Sigmoid colon (tissue), 4 donors: ENCODE results near the gene S100A5.
"Not testable (repeated sequence)": the region's sequence is repeated elsewhere in the genome, so short reads cannot be mapped to it uniquely, and the experiment has no call there.

Experiments
- EP300 ChIP-seq, 4 donors: sonication (generic); formaldehyde crosslinking; IDR thresholded peaks; one replicate each; pipeline ENCODE4 v1.6.1; 2017; ENCODE audit warnings: antibody characterized with exemption in 4 of 4
- POLR2A ChIP-seq, 2 donors: fragments of 450-650 bp; IDR thresholded peaks; one replicate each; pipeline ENCODE4 v1.6.1; 2016; ENCODE audit warnings: antibody characterized with exemption in 2 of 2, mild to moderate bottlenecking in 2 of 2, moderate library complexity in 2 of 2
- POLR2AphosphoS5 ChIP-seq, 4 donors: sonication (generic); formaldehyde crosslinking; IDR thresholded peaks; one replicate each; pipeline ENCODE4 v1.6.1; 2017; ENCODE audit warnings: antibody characterized with exemption in 4 of 4
- TF ChIP-seq, protein P1 (sequence below), 4 experiments: fragments of 450-650 bp in 3 of 4; fragments of 200-600 bp in 1 of 4; IDR thresholded peaks; one replicate each; pipeline ENCODE4 v1.5.1; 2016 to 2019; ENCODE audit warnings: antibody characterized with exemption in 4 of 4, mild to moderate bottlenecking in 3 of 4, moderate library complexity in 2 of 4

DNA sequence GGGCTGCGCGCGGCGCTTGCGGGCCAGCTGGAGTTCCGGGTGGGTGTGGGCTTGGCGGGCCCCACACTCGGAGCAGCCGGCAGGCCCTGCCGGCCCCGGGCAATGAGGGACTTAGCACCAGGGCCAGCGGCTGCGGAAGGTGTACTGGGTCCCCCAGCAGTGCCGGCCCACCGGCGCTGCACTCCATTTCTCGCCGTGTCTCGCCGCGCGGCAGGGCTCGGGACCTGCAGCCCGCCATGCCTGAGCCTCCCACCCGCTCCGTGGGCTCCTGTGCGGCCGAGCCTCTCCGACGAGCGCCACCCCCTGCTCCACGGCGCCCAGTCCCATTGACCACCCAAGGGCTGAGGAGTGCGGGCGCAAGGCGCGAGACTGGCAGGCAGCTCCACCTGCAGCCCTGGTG lies 18.9 kb downstream of the S100A5 start:
- TF ChIP-seq, protein P1, sequence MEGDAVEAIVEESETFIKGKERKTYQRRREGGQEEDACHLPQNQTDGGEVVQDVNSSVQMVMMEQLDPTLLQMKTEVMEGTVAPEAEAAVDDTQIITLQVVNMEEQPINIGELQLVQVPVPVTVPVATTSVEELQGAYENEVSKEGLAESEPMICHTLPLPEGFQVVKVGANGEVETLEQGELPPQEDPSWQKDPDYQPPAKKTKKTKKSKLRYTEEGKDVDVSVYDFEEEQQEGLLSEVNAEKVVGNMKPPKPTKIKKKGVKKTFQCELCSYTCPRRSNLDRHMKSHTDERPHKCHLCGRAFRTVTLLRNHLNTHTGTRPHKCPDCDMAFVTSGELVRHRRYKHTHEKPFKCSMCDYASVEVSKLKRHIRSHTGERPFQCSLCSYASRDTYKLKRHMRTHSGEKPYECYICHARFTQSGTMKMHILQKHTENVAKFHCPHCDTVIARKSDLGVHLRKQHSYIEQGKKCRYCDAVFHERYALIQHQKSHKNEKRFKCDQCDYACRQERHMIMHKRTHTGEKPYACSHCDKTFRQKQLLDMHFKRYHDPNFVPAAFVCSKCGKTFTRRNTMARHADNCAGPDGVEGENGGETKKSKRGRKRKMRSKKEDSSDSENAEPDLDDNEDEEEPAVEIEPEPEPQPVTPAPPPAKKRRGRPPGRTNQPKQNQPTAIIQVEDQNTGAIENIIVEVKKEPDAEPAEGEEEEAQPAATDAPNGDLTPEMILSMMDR (IDR thresholded peaks at IDR 0.05) = not testable (repeated sequence)
- not testable (repeated sequence) for TF ChIP-seq POLR2A, POLR2AphosphoS5, EP300 (IDR thresholded peaks at IDR 0.05)
